Uterus (tissue), 2 donors: ENCODE measurements around the gene TMPRSS13.

ENCODE experiments used
- CTCF ChIP-seq, 4 experiments: fragments of 200-600 bp in 2 of 4; fragments of 450-650 bp in 2 of 4; sonication (generic) in 2 of 4; IDR thresholded peaks; one replicate each; pipeline ENCODE4 v1.5.1; 2016 to 2019; ENCODE audit warnings: antibody characterized with exemption in 4 of 4, mild to moderate bottlenecking in 2 of 4, moderate library complexity in 1 of 4
- POLR2A ChIP-seq, 2 donors: fragments of 450-650 bp; IDR thresholded peaks; one replicate each; pipeline ENCODE4 v1.6.1; 2016; ENCODE audit warnings: antibody characterized with exemption in 2 of 2, mild to moderate bottlenecking in 1 of 2, moderate library complexity in 1 of 2

GRCh38 chr11:117882311-117882905 is 46.8 kb downstream of the TMPRSS13 start:
- TF ChIP-seq POLR2A (IDR thresholded peaks at IDR 0.05) (no peak), CTCF (IDR thresholded peaks at IDR 0.05) (no peak)
